ENCODE results near the gene SCP2. TPM values are rescaled to one million over a fixed set of nuclear protein-coding genes. Genes with fewer than 3 reads are reported as not detected.

SCP2 gene, protein sequence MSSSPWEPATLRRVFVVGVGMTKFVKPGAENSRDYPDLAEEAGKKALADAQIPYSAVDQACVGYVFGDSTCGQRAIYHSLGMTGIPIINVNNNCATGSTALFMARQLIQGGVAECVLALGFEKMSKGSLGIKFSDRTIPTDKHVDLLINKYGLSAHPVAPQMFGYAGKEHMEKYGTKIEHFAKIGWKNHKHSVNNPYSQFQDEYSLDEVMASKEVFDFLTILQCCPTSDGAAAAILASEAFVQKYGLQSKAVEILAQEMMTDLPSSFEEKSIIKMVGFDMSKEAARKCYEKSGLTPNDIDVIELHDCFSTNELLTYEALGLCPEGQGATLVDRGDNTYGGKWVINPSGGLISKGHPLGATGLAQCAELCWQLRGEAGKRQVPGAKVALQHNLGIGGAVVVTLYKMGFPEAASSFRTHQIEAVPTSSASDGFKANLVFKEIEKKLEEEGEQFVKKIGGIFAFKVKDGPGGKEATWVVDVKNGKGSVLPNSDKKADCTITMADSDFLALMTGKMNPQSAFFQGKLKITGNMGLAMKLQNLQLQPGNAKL
- total RNA-seq = 61.9 TPM

DNA sequence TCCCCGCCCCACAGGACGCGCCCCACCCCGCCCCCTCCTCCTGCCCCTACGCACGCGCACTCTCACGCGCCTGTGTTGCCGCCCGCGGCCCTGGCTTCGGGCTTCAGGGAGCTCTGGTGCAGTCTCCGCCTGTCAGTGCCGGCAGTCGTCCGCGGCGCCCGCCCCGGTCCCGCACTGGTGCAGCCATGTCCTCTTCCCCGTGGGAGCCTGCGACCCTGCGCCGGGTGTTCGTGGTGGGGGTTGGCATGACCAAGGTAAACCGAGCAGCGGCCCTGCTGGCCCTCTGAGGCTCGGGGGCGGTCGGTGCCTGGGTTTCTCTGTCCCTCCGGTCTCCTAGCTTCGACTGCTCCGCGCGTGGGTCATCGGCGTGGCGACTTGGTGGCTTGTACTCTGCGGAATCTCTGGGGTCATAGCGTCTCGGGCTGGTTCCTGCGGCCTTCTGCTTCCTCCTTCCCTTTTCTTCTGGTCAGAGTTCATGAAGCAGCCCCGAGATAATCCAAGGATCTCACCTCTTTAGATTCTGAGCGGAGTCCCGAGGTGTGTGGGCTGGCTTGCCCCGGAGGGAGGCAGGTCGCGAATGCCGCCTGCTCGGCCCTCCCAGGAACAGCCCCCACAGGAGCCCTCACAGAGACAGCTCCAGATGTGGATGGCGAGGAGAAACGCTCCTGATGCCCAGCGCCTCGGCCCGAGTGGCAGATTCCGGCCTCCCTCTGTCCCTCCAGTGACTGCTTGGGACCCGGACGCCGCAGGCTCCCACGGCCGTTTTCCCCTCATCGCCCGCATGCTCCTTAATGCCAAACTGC, at the start of gene SCP2:
Gene SCP2, plus strand, starts transcription at position 65 of the 803 bp plus-strand sequence. Its CDS starts 121 bp downstream, at position 186.
- TF ChIP-seq, protein P1, sequence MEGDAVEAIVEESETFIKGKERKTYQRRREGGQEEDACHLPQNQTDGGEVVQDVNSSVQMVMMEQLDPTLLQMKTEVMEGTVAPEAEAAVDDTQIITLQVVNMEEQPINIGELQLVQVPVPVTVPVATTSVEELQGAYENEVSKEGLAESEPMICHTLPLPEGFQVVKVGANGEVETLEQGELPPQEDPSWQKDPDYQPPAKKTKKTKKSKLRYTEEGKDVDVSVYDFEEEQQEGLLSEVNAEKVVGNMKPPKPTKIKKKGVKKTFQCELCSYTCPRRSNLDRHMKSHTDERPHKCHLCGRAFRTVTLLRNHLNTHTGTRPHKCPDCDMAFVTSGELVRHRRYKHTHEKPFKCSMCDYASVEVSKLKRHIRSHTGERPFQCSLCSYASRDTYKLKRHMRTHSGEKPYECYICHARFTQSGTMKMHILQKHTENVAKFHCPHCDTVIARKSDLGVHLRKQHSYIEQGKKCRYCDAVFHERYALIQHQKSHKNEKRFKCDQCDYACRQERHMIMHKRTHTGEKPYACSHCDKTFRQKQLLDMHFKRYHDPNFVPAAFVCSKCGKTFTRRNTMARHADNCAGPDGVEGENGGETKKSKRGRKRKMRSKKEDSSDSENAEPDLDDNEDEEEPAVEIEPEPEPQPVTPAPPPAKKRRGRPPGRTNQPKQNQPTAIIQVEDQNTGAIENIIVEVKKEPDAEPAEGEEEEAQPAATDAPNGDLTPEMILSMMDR (IDR thresholded peaks at IDR 0.05) = no peak
- TF ChIP-seq POLR2AphosphoS5 (IDR thresholded peaks at IDR 0.05; ENCODE audit: insufficient read depth in 1 of 2, low read depth in 1 of 2) = peak; percentile 15 to 87
- peak in 1 of 2 donors; percentile 66 for TF ChIP-seq POLR2A (IDR thresholded peaks at IDR 0.05)
- no peak for DNase-seq (ENCODE audit: extremely low spot score in 2 of 2)
- H3K27me3 ChIP-seq = no peaks in the 10 kb centered on the region
- peak within 1 kb of the TSS; percentile 70 for H3K27ac ChIP-seq
- H3K36me3 ChIP-seq = no peaks in the 10 kb centered on the region
- H3K4me3 ChIP-seq = peak within 1 kb of the TSS; percentile 67 to 78
- intact Hi-C loops (cut with DNase I) = loop anchor here (5.0 to 10.0 kb wide), 2 partner anchors 127 to 225 kb away; no protein-coding TSS in a partner anchor
- peaks cover 20% of the 10 kb centered on the region for H3K4me1 ChIP-seq
- H3K9me3 ChIP-seq = no peaks in the 10 kb centered on the region

DNA sequence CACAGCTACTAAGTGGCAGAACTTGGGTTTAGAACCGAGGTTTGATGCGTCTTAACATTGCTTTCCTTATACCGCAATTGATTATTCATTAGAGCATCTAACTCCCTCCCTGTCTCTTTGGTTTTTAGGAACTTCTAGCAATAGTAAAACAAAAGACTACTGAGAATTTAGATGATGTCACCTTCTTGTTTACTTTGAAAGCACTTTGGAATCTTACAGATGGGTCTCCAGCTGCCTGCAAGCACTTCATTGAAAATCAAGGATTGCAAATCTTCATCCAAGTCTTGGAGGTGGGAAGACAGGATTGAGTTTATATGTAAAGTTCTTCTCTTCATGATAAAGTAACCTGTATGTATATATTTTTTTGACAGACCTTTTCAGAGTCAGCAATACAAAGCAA, 49.5 kb upstream of the SCP2 start:
- intact Hi-C loops (cut with DNase I) = no loop called here
- no peaks in the 10 kb centered on the region for H3K9me3 ChIP-seq
- TF ChIP-seq POLR2AphosphoS5 (IDR thresholded peaks at IDR 0.05; ENCODE audit: insufficient read depth in 1 of 2, low read depth in 1 of 2) (no peak), POLR2A (IDR thresholded peaks at IDR 0.05) (no peak)
- TF ChIP-seq, protein P1 (IDR thresholded peaks at IDR 0.05) = no peak
- H3K4me3 ChIP-seq = no peak overlapping the region
- H3K4me1 ChIP-seq = no peaks in the 10 kb centered on the region
- H3K27me3 ChIP-seq = no peaks in the 10 kb centered on the region
- H3K36me3 ChIP-seq = no peaks in the 10 kb centered on the region
- no peak overlapping the region for H3K27ac ChIP-seq
- no peak for DNase-seq (ENCODE audit: extremely low spot score in 2 of 2)

DNA sequence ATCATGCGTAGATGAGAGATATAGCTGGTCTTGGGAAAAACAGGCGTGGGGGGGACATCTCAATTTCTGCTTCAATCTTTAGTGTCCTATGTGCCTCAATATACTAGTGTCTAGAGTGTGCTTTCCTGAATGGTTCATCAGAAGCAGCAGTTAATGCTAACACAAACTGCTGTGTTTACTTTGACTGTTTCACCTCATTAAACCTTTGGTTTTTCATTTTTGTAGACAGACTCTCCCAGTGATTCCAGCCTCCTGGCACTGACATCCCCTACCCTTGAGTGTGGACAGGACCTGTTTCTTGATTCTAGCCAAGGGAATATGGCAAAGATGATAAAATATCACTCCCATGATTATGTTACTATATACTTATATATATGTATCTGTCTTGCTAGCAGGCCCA, 46.9 kb upstream of the SCP2 start:
- H3K36me3 ChIP-seq = no peaks in the 10 kb centered on the region
- TF ChIP-seq, protein P1 (IDR thresholded peaks at IDR 0.05) = no peak
- TF ChIP-seq POLR2A (IDR thresholded peaks at IDR 0.05) (no peak), POLR2AphosphoS5 (IDR thresholded peaks at IDR 0.05; ENCODE audit: insufficient read depth in 1 of 2, low read depth in 1 of 2) (no peak)

DNA sequence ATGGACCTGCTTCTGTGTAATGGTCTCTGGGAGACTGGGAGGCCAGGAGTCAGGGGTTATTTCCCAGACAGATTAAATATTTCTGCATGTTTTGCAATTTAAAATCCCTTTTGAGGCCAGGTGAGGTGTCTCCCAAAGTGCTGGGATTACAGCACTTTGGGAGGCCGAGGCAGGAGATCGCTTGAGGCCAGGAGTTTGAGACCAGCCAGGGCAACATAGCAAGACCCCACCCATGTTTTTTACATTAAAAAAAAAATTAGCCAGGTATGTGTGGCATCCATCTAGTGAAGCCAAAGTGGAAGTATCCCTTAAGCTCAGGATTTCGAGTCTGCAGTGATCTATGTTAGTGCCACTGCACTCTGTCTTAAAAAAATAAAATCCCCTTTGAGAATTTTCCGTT, 39.6 kb upstream of the SCP2 start:
- H3K27me3 ChIP-seq = no peaks in the 10 kb centered on the region
- no peak overlapping the region for H3K27ac ChIP-seq
- H3K4me1 ChIP-seq = no peaks in the 10 kb centered on the region
- H3K9me3 ChIP-seq = no peaks in the 10 kb centered on the region
- H3K36me3 ChIP-seq = no peaks in the 10 kb centered on the region
- no peak overlapping the region for H3K4me3 ChIP-seq
- intact Hi-C loops (cut with DNase I) = no loop called here
- TF ChIP-seq, protein P1 (IDR thresholded peaks at IDR 0.05) = no peak
- TF ChIP-seq POLR2A (IDR thresholded peaks at IDR 0.05) = no peak
- TF ChIP-seq POLR2AphosphoS5 (IDR thresholded peaks at IDR 0.05; ENCODE audit: insufficient read depth in 1 of 2, low read depth in 1 of 2) = no peak
- DNase-seq (ENCODE audit: extremely low spot score in 2 of 2) = no peak

More for the DNA sequence above, 46.9 kb upstream of the SCP2 start:
- Histone ChIP-seq H3K9me3 (no peaks in the 10 kb centered on the region), H3K27ac (no peak overlapping the region), H3K27me3 (no peaks in the 10 kb centered on the region), H3K4me3 (no peak overlapping the region), H3K4me1 (no peaks in the 10 kb centered on the region)
- intact Hi-C loops (cut with DNase I) = no loop called here
- DNase-seq (ENCODE audit: extremely low spot score in 2 of 2) = no peak
